Measurements from ENCODE around the gene PKP3. TPM values are rescaled to one million over a fixed set of nuclear protein-coding genes. Genes with fewer than 3 reads are reported as not detected.
"Not testable (repeated sequence)": the region's sequence is repeated elsewhere in the genome, so short reads cannot be mapped to it uniquely, and the experiment has no call there.

Gene PKP3
- polyA plus RNA-seq, 1 donor = 0.36 TPM

DNA sequence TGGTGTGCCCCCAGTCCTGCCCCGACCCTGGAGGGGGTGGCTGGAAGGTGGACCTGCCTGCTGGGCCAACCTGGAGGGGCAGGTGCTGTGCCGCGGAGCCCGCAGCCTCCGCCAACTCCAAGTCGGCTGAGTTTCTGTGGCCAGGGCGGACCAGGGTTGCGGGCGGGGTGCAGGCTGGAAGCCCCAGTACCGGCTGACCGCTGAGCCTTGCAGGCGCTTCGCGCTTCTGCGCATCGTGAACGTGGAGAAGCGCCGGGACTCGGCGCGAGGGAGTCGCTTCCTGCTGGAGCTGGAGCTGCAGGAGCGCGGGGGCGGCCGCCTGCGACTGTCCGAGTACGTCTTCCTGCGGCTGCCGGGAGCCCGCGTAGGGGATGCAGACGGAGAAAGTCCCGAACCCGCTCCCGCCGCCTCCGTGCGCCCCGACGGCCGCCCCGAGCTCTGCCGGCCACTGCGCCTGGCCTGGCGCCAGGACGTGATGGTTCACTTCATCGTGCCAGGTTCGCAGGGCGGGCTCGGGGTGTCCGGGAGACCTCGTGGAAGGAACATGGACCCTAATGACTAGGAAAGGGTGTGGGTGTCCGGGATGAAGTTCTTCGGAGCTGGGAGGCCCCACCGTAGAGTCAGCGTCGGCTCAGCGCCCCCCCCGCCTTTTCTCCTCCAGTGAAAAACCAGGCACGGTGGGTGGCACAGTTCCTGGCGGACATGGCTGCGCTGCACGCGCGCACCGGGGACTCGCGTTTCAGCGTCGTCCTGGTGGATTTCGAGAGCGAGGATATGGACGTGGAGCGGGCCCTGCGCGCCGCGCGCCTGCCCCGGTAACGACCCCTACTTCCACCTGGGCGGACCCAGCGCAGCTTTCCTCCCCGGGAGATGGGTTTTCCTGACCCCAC, 14.6 kb upstream of the PKP3 start:
- no peak for DNase-seq

DNA sequence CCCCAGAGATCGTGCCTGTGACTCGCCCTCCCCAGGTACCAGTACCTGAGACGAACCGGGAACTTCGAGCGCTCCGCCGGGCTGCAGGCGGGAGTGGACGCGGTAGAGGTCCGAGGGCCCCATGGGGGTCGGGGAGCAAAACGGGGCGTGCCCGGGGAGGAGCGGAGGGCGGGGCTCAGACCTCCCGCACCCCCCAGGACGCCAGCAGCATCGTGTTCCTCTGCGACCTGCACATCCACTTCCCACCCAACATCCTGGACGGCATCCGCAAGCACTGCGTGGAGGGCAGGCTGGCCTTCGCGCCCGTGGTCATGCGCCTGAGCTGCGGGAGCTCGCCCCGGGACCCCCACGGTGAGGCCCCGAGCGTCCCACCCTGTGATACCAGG, 13.9 kb upstream of the PKP3 start:
- no peak for DNase-seq

DNA sequence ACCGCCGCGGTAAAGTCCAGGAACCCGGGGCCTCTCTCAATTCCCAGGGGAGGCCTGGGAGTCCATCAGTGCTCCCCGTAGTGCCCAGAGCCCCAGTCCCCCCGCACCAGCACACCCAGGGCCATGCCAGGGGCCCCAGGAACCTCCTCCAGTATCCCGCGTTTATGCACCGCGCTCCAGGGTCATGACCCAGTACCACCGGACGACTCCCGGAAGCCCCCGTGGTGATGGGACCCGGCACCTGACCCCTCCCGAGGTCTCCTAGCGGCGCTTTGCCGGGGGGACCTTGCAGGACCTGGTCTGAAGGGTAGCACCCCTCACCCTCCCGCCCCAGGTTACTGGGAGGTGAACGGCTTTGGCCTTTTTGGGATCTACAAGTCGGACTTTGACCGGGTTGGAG, 13.5 kb upstream of the PKP3 start:
- DNase-seq = no peak

DNA sequence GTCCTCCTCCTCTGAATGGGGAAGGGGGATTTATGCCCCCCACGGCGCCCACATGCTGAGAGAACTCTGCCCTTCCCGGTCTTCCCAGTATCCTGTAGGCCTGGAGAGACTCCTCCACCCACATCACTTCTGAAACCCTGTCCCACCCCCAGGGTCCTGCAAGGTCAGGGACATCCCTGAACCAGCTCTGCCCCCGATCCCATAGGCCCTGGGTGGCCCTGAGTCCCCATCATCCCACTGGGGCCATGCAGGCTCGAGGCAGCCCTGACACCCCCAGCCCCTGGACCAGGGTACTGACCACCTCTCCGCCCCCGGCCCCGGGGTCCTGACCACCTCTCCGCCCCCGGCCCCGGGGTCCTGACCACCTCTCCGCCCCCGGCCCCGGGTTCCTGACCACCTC, 13.0 kb upstream of the PKP3 start:
- no peak for DNase-seq

DNA sequence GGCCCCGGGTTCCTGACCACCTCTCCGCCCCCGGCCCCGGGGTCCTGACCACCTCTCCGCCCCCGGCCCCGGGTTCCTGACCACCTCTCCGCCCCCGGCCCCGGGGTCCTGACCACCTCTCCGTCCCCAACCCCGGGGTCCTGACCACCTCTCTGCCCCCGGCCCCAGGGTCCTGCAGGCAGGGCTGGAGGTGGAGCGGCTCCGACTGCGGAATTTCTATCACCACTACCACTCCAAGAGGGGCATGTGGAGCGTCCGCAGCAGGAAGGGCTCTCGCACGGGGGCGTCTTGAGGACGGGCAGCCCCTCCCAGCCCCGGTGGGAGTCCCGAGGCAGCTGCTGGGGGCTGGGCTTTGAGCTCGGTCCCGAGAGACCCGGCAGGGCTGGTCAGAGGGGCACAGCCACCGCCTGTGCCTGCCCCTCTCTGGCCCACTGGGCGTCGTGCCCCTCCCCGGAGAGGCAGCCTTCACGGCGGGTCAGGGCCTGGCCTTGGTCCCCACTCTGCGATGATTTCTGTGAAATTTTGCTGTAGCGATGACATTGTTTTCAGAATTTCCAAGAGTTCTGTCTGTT, 12.4 kb upstream of the PKP3 start:
- DNase-seq = no peak

DNA sequence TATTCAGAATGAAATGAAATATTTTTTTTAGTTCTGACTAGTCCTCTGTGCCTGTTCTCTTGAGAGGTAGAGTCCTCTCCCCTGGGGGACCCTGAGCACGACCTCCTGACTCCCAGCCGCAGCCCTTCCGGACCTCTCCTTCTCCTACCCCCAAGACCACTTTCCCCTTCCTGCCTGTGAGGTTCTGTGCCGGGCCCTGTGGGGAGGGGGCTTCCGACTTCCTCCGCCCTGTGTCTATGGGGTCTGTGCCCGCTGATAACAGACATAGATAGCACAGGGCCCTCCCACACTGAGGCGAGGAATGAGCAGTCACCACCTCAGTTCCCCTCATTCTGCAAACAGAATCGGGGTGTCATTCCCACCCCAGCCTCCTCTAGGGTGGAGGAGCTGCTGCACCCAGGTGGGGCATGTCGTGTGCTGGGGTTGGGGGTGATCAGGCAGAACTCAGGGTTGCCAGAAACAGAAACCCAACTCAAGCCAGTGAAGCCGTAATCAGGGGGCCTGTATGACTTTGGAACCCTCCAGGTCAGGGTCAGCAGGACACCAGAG, 11.9 kb upstream of the PKP3 start:
- no peak for DNase-seq

DNA sequence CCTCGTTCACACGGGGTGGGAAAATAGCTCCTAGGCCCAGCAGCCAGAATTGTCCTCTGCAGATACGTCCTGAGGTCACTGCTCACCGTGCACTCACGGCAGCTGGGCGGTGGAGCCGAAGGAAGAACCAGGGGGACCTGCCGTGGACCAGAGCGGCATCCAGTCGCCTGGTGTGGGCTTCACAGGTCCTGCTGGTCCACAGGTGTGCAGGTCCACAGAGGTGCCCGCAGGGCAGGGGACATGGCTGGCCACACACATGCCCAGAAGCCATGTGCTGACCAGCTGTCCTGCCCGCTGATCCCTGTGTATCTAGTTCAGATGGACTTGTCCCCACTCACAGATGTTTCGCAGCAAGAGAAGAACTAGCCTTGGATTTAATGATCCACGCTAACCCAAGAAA, 10.6 kb upstream of the PKP3 start:
- DNase-seq = no peak

DNA sequence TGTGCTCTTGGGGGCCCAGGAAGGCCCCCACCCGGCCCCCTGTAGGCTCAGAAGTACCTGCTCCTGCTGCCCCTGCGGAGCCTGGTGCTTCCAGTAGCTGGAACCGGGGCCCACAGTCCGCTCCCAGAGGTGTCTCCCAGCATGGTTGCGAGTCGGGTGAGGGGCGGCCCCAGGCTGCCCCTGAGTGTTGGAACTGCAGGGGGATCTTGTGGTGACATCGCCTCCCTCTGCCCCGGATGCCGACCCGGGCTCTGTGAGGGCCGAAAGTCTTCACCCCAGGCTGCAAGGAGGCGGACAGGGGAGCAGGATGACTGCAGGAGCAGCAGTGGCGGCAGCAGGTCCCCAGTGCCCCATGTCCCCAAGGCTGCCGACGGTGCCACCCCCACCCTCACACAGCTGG, 9.5 kb upstream of the PKP3 start:
- no peak for DNase-seq

DNA sequence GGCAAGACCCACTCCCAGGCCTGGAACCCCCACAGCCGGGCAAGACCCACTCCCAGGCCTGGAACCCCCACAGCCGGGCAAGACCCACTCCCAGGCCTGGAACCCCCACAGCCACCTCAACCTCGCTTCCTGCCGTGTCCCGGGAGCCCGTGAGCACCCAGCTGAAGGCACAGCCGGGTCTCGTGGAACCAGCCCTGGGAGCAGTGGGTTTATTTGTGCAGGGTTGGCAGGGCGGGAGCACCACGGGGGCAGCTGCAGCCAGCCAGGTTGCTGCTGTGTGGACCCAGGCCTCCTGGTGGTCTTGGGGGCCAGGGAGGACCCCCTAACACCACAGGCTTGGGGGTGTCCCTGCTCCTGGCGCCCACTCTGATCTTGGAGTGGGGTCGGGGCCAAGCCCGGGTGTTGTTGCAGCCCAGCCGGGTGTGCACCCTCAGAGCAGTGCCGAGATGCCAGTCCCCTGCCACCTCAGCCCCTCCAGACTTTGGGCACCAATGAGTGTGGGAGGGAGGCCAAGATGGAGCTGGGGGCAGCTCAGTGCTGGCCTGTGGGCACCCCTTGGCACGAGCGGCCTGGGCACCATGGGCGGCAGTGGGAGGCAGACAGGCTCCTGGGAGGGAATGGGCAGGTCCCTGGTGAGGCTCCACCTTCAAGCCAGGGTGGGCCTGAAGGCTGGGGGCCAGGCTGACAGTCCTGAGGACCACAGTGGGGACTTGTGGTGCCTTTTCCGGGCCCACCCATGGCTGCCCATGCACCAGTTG, 8.2 kb upstream of the PKP3 start:
- DNase-seq = no peak

DNA sequence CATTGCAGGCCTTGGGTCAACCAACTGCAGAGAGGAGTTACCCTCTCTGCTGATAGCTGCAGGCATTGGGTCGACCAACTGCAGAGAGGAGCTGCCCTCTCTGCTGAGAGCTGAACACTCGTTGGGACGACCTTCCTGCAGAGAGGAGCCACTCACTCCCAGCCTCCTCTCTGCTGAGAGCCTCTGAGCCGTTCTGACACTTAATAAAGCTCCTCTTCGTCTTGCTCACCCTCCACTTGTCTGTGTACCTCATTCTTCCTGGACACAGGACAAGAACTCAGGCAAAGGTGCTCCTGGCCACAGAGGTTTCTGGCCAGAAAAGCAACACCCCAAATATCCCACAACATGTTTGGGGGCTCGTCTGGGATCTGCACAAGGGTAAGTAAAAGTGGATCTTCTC, 7.5 kb upstream of the PKP3 start:
- no peak for DNase-seq

DNA sequence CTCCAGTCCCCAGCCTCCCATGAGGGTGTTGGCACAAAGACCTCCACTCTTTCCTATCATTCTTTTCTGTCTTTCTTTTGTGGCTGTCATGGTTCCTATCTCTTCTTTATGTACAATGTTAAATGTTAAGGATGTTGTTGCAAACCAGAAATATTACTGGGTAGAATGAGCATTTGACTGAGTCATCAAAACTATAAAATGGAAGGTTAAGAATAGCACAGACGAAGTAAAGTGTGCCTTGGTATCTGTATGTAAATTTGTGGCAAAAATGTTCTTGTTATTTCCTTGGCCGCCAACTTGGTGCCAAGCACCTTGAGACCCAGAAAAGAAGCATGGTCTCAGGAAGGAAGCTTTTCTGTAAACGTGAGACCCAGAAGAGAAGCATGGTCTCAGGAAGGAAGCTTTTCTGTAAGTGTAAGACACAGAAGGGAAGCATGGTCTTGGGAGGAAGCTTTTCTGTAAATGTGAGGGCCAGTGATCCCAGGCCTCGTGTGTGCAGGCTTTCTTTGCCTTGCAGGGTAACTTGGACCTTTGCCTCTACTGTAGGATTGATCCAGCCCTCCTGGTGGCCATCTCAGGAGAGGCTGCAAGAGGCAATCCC, 6.7 kb upstream of the PKP3 start:
- DNase-seq = no peak

DNA sequence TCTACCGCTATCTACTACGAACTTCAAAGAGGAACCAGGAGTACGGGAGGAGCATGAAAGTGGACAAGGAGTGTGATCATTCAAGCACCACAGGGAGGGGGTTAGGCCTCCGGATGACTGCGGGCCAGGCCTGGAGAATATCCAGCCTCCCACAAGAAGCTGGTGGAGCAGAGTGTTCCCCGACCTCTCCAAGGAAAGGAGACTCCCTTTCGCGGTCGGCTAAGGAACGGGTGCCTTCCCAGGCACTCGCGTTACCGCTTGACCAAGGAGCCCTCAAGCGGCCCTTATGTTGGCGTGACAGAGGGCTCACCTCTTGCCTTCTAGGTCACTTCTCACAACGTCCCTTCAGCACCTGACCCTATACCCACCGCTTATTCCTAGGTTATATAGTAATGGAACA, 4.6 kb upstream of the PKP3 start:
- DNase-seq = not testable (repeated sequence)

DNA sequence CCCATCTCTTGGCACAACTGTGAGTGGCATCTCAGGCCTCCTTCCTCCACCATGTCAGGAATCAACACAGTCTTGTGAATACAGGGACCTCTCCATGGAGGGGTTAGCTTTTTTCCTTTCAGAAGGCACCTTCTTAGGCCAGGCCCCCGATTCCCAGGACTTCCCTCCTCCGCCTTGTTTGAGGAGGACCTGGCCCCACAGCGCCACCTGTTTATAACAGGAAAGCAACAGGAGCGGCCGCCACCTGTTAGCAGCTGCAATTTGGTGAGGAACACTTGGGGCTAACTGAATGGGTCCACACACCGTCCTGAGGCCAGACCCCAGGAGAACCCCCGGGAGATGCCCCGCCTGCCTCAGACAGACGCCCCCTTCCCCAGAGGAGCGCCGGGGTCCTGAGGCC, 3.8 kb upstream of the PKP3 start:
- no peak for DNase-seq

DNA sequence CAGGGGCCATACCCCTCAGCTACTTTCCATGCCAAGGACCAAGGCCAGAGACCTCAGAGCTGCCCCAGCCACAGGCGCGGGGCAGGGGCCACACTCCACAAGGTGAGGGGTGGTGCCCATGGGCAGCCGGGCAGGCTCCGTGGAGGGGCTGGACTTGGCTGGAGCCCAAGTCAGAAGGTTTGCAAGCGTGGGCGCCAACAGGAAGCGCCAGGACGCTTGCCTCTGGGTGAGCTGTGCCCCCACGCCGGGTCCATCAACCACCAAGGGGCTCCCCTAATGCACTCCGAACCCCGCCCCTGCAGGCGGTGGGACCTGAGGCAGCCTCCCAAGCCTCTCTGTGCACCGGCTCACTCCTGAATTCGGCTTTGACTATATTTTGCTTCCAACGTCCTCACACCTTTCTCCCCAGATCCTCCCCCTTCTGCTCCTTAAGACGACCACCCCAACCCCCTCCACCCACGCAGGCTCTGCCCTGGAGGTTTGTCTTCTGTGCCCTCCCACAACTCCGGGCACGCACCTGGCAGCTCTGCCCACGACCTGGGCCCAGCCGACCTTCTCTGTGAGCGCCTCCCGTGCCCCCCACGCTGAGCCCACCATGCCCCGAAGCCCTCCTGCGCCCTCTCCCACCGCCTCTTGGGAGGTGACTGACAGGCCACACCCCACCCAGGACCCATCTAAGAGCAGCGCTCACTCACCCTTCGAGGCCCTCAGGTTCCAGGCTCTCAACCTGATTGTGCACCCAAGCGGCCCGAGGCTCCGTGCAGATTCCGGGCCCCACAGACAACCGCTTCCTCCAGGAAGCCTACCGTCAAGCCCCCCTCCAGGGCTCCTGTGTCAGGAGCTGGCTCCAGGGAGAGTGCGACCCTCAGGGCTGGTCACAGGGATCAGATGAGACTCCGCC, 2.6 kb upstream of the PKP3 start:
- no peak for DNase-seq

DNA sequence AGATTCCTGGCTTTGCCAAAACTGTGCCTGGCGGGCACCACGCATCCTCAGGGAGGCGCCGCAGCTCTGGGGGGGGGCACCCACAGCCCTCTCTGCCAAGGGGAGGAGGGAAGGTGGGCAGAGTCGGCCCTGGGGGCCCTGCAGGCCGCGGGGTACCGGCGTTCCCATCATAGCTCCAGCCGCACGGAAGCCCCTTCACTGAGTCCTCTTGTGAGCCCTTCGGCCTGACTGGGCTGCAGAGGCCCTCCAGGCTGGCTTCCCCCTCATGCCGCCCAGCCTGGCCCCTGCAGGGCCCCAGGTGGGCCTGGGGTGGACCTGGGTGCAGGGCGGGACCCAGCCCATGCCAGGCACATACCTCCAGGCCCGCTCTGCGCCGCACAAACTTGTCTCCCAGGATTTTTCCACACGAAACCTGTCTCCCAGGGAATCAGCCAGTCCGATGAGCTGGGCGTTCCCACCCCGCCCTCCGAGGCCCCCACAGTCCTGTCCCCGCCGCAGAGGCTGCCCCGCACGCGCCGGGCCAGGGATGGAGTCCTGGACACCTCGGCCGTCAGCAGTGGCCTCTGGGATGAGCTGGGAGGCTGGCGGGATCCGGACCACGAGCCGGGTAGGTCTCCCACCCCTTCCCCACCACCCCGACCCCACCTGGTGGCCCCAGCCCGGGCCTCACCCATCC, 1.8 kb upstream of the PKP3 start:
- no peak for DNase-seq

DNA sequence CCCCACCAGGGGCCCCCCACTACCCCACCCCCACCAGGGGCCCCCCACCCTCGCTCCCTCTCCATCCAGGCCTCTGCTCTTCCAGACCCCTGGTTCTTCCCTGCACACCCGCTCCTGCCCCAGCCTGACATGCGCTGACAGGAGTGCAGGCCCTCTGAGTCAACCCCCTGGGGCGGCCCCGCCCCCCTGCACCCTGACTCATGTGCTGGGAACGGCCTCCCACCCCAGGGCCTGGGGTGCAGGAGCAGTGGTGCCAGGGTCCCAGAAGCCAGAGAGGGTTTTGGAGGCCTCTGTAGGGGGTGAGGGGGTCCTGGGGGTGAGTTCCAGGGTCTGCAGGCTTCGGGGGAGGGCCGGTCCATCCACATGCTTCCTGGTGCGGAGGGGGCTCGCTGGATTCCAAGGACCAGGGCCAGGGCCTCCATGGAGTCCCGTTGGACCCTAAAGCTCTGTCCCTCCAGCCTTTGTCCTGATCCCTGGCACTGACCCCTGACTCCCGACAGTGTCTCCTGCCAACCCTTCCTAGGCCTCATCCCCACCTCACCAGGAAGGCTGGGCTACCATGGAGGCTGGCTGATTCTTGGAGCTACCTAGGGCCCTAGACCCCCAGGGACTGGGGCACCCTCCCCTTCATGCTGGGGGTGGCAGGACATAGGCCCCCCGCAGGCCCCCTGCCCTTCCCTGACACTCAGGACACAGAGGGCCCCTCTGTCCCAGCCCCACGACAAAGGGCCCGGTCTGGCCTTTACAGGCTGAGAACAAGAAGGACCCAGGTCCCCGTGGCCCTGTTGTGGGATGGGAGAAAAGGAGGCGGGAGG, 583 bp upstream of the PKP3 start:
- no peak for DNase-seq

DNA sequence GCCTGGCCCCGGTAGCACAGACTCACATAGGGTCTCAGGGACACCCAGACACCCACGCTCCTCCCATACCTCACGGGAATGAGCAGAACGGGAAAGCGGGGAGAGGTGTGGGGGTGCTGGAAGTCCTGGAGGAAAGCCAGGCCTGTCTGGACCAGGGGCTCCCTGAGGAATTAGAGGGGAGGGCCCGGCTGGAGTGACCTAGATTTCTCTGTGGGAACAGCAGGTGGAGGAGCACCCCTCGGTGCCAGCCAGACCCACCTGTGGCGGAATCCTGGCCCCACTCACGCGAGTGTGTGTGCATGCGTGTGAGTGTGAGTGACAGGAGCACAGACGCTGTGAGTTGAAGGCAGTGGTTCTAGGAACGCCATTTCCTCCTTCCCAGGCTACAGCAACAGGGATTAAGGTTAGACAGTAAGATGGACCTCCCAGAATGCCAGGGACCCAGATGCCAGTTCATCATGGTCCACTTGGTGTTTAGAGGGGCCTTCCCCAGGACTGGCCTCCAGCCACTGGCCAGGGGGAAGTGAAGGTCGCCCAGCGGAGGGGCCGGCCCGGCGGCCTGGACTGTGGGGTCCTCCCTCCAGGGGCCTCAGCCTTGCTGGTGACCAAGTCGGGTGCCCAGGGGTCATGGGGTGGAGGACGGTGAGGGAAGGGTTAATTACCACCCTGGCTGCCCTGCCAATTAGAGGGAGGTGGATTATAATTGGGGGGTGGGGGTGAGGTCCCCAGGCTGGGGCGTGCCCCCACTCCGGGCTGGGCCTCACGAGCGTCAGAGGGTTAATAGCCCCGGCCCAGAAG, 1.0 kb downstream of the PKP3 start:
- DNase-seq = no peak

DNA sequence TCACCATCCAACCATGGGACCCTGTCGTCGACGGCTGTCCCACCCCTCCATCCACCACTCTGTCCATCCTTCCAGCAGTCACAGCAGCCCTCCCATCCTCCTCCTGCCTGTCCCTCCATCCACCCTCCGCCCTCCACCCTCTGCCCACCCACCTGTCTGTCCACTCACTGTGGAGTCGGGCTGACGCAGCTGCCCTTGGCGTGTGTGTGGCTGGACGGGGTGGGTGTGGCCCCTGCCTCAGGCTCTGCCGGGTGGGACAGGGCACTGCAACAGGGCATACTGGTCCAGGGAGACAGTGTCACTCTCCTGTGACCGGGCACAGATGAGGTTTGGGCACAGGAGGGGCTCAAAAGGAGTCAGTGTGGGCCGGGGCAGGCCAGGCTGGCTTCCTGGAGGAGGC, 1.9 kb downstream of the PKP3 start:
- DNase-seq = no peak

DNA sequence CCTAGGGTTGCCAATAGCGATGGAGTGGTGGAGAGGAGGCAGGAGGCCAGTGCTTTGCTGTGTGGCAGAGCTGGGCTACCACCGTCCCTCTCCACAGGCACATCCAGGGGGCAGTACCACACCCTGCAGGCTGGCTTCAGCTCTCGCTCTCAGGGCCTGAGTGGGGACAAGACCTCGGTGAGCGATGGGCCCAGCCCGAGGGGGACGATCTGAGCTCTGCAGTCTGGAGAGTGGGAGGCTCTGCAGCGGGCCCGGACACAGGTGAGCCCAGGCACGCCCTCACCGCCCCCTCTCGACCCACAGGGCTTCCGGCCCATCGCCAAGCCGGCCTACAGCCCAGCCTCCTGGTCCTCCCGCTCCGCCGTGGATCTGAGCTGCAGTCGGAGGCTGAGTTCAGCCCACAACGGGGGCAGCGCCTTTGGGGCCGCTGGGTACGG, 2.5 kb downstream of the PKP3 start:
- DNase-seq = no peak

Measured in hindlimb muscle (tissue), 1 donor.